Neural progenitor cell (in vitro differentiated cells): ENCODE data around the gene KAT2B.

Experiments
- EZH2 ChIP-seq: fragments of 200-600 bp; sonication (generic); IDR thresholded peaks from 2 replicates; pipeline ENCODE4 v1.6.1; 2017; ENCODE audit warnings: antibody characterized with exemption, mild to moderate bottlenecking, moderate library complexity
- EZH2phosphoT487 ChIP-seq: fragments of 200-600 bp; sonication (generic); IDR thresholded peaks from 2 replicates; pipeline ENCODE4 v1.6.1; 2017; ENCODE audit warnings: antibody characterized with exemption
- TF ChIP-seq, protein P1 (sequence below): fragments of 200-600 bp; sonication (generic); IDR thresholded peaks from 2 replicates; pipeline ENCODE4 v1.5.1; 2017; ENCODE audit warnings: antibody characterized with exemption, mild to moderate bottlenecking

- TF ChIP-seq, protein P1, sequence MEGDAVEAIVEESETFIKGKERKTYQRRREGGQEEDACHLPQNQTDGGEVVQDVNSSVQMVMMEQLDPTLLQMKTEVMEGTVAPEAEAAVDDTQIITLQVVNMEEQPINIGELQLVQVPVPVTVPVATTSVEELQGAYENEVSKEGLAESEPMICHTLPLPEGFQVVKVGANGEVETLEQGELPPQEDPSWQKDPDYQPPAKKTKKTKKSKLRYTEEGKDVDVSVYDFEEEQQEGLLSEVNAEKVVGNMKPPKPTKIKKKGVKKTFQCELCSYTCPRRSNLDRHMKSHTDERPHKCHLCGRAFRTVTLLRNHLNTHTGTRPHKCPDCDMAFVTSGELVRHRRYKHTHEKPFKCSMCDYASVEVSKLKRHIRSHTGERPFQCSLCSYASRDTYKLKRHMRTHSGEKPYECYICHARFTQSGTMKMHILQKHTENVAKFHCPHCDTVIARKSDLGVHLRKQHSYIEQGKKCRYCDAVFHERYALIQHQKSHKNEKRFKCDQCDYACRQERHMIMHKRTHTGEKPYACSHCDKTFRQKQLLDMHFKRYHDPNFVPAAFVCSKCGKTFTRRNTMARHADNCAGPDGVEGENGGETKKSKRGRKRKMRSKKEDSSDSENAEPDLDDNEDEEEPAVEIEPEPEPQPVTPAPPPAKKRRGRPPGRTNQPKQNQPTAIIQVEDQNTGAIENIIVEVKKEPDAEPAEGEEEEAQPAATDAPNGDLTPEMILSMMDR: no peak
- no peak for TF ChIP-seq EZH2phosphoT487
- no peak for TF ChIP-seq EZH2
These were observed 16.7 kb downstream of the KAT2B start for GRCh38 chr3:20056725-20057611.
